HEK293 (cell line): ENCODE data around the gene SRSF4.

ENCODE experiments used
- CTCF ChIA-PET: fragments of 350-600 bp; formaldehyde crosslinking; extraction: SDS; loops from one replicate; lab custom pipeline; 2021; ENCODE audit warnings: antibody characterized with exemption; lab: Yijun Ruan, JAX
- POLR2A ChIA-PET: fragments of 300-600 bp; formaldehyde crosslinking; extraction: SDS; loops from one replicate; lab custom pipeline; 2020; ENCODE audit warnings: antibody characterized with exemption, inconsistent platforms; lab: Yijun Ruan, JAX
- H3K27ac ChIP-seq: fragments of 200-500 bp; sonication (Bioruptor generic); 2 replicates; pipeline ENCODE4 v1.5.1; 2014; ENCODE audit warnings: low read depth, low read length, control low read depth, inconsistent platforms; ENCODE audit errors: extremely low read depth
- H3K36me3 ChIP-seq, 2 experiments: fragments of 200-500 bp in 1 of 2; sonication (Bioruptor generic) in 1 of 2; 1 replicate in 1 of 2; 2 replicates in 1 of 2; pipeline ENCODE4 v1.5.1; 2014 to 2017; ENCODE audit warnings: inconsistent platforms in 2 of 2, low read length in 2 of 2; ENCODE audit not compliant: control insufficient read depth in 2 of 2, insufficient read depth in 1 of 2
- H3K4me1 ChIP-seq: fragments of 200-500 bp; sonication (Bioruptor generic); 2 replicates; pipeline ENCODE4 v1.5.1; 2014; ENCODE audit warnings: mild to moderate bottlenecking, low read length, inconsistent platforms; ENCODE audit not compliant: control insufficient read depth, insufficient read depth
- H3K4me3 ChIP-seq: 2 replicates; pipeline ENCODE4 v1.5.1; 2011; ENCODE audit warnings: low read depth, mild to moderate bottlenecking, control low read depth, low read length, moderate library complexity
- H3K9me3 ChIP-seq: fragments of 200-500 bp; sonication (Bioruptor generic); 2 replicates; pipeline ENCODE4 v1.5.1; 2014; ENCODE audit warnings: low read depth, low read length, inconsistent platforms; ENCODE audit not compliant: control insufficient read depth, insufficient read depth
- KLF1 ChIP-seq: fragments of 450-650 bp; formaldehyde crosslinking; IDR thresholded peaks from 2 replicates; pipeline ENCODE4 v1.5.1; 2016; ENCODE audit warnings: missing biosample characterization, missing genetic modification characterization
- PBX3 ChIP-seq: sonication (generic); formaldehyde crosslinking; IDR thresholded peaks from 2 replicates; pipeline ENCODE4 v1.8.1; 2022; ENCODE audit warnings: mild to moderate bottlenecking, moderate library complexity, missing genetic modification reagents
- PRDM6 ChIP-seq: fragments of 450-650 bp; formaldehyde crosslinking; IDR thresholded peaks from 2 replicates; pipeline ENCODE4 v1.5.1; 2017; ENCODE audit warnings: missing biosample characterization, missing genetic modification characterization
- RBAK ChIP-seq: fragments of 450-650 bp; formaldehyde crosslinking; IDR thresholded peaks from 2 replicates; pipeline ENCODE4 v1.5.1; 2016; ENCODE audit warnings: missing biosample characterization, missing genetic modification characterization
- SCRT1 ChIP-seq: fragments of 450-650 bp; formaldehyde crosslinking; IDR thresholded peaks from 2 replicates; pipeline ENCODE4 v1.5.1; 2016; ENCODE audit warnings: missing biosample characterization, missing genetic modification characterization, borderline replicate concordance
- SP3 ChIP-seq: fragments of 450-650 bp; formaldehyde crosslinking; IDR thresholded peaks from 2 replicates; pipeline ENCODE4 v1.5.1; 2016; ENCODE audit warnings: missing biosample characterization, missing genetic modification characterization
- ZFP41 ChIP-seq: fragments of 450-650 bp; formaldehyde crosslinking; IDR thresholded peaks from 2 replicates; pipeline ENCODE4 v1.5.1; 2016; ENCODE audit warnings: missing biosample characterization, missing genetic modification characterization, borderline replicate concordance
- ZNF132 ChIP-seq: fragments of 450-650 bp; formaldehyde crosslinking; IDR thresholded peaks from 2 replicates; pipeline ENCODE4 v1.5.1; 2017; ENCODE audit warnings: missing biosample characterization, missing genetic modification characterization, borderline replicate concordance
- ZNF138 ChIP-seq: fragments of 450-650 bp; formaldehyde crosslinking; IDR thresholded peaks from 2 replicates; pipeline ENCODE4 v1.5.1; 2016; ENCODE audit warnings: missing biosample characterization, missing genetic modification characterization, borderline replicate concordance
- ZNF146 ChIP-seq: fragments of 450-650 bp; formaldehyde crosslinking; IDR thresholded peaks from 2 replicates; pipeline ENCODE4 v1.5.1; 2016; ENCODE audit warnings: missing biosample characterization, missing genetic modification characterization
- ZNF16 ChIP-seq: fragments of 450-650 bp; formaldehyde crosslinking; IDR thresholded peaks from 2 replicates; pipeline ENCODE4 v1.5.1; 2016; ENCODE audit warnings: low read depth, missing biosample characterization, missing genetic modification characterization
- ZNF274 ChIP-seq, 2 experiments: fragments of 200-500 bp in 1 of 2; fragments of 450-650 bp in 1 of 2; sonication (Bioruptor generic) in 1 of 2; formaldehyde crosslinking in 1 of 2; IDR thresholded peaks; 2 replicates each; pipeline versions ENCODE4 v1.5.1 to v1.6.1; 2014 to 2016; ENCODE audit warnings: borderline replicate concordance in 1 of 2, inconsistent platforms in 1 of 2, low read length in 1 of 2, missing biosample characterization in 1 of 2, missing genetic modification characterization in 1 of 2
- ZNF335 ChIP-seq: fragments of 450-650 bp; formaldehyde crosslinking; conservative IDR thresholded peaks from 2 replicates; pipeline ENCODE4 v1.5.1; 2016; ENCODE audit warnings: missing biosample characterization, missing genetic modification characterization
- ZNF37A ChIP-seq: fragments of 450-650 bp; IDR thresholded peaks from 2 replicates; pipeline ENCODE4 v1.5.1; 2018; ENCODE audit warnings: missing biosample characterization, missing genetic modification characterization
- ZNF48 ChIP-seq: fragments of 450-650 bp; formaldehyde crosslinking; IDR thresholded peaks from 2 replicates; pipeline ENCODE4 v1.5.1; 2016; ENCODE audit warnings: missing biosample characterization, missing genetic modification characterization
- ZNF596 ChIP-seq: fragments of 450-650 bp; IDR thresholded peaks from 2 replicates; pipeline ENCODE4 v1.5.0; 2018; ENCODE audit warnings: missing biosample characterization, mild to moderate bottlenecking, missing genetic modification characterization, moderate library complexity
- ZNF747 ChIP-seq: fragments of 450-650 bp; formaldehyde crosslinking; IDR thresholded peaks from 2 replicates; pipeline ENCODE4 v1.5.1; 2016; ENCODE audit warnings: missing biosample characterization, missing genetic modification characterization
- TF ChIP-seq, protein P1 (sequence below): fragments of 450-650 bp; formaldehyde crosslinking; IDR thresholded peaks from 2 replicates; pipeline ENCODE4 v1.5.1; 2017; ENCODE audit warnings: missing biosample characterization, mild to moderate bottlenecking, missing genetic modification characterization, moderate library complexity
- TF ChIP-seq, protein P2 (sequence below): fragments of 450-650 bp; formaldehyde crosslinking; IDR thresholded peaks from 2 replicates; pipeline ENCODE4; 2016; ENCODE audit warnings: missing biosample characterization, missing genetic modification characterization
- TF ChIP-seq, protein P3 (sequence below): fragments of 450-650 bp; IDR thresholded peaks from 2 replicates; pipeline ENCODE4 v1.5.1; 2018; ENCODE audit warnings: missing biosample characterization, missing genetic modification characterization
- TF ChIP-seq, protein P4 (sequence below): fragments of 450-650 bp; formaldehyde crosslinking; conservative IDR thresholded peaks from 2 replicates; pipeline ENCODE4 v1.5.1; 2016; ENCODE audit warnings: low read depth, missing biosample characterization, missing genetic modification characterization

The SRSF4 gene

GRCh38 chr1:29172415-29172939 is 9.2 kb downstream of the SRSF4 start:
- peaks cover 7% of the 10 kb centered on the region for H3K4me1 ChIP-seq
- H3K36me3 ChIP-seq = peaks cover 3 to 42% of the 10 kb centered on the region in 2 experiments; a peak in 2 of 3 replicates
- POLR2A ChIA-PET = interaction anchor here (4.2 kb wide), 1 partner anchor 8 kb away, joined by 30 read pairs; the partner anchor contains the start of gene SRSF4
- CTCF ChIA-PET = interaction anchor here (0.7 kb wide), 1 partner anchor 295 kb away, joined by 3 read pairs; no protein-coding TSS in a partner anchor
- TF ChIP-seq KLF1 (0 out of 2 replicates have a peak, but pooled peaks have one; percentile 20), SP3 (tag by site-specific recombination) (no peak), ZNF146 (tag by site-specific recombination) (no peak), ZNF274 (IDR thresholded peaks at IDR 0.05; ENCODE audit: low read length) (no peak), ZNF274 (tag by site-specific recombination; IDR thresholded peaks at IDR 0.05; ENCODE audit: borderline replicate concordance) (no peak), ZNF48 (tag by site-specific recombination) (no peak), PRDM6 (tag by site-specific recombination) (peak; percentile 59)
- TF ChIP-seq, protein P1, sequence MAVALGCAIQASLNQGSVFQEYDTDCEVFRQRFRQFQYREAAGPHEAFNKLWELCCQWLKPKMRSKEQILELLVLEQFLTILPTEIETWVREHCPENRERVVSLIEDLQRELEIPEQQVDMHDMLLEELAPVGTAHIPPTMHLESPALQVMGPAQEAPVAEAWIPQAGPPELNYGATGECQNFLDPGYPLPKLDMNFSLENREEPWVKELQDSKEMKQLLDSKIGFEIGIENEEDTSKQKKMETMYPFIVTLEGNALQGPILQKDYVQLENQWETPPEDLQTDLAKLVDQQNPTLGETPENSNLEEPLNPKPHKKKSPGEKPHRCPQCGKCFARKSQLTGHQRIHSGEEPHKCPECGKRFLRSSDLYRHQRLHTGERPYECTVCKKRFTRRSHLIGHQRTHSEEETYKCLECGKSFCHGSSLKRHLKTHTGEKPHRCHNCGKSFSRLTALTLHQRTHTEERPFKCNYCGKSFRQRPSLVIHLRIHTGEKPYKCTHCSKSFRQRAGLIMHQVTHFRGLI (tag by site-specific recombination) = no peak
- H3K9me3 ChIP-seq = no peaks in the 10 kb centered on the region
- no peak overlapping the region for H3K4me3 ChIP-seq
- H3K27ac ChIP-seq = no peak overlapping the region

- CTCF ChIA-PET = interaction anchor here (0.8 to 1.4 kb wide), 4 partner anchors 26 to 290 kb away, joined by 3 to 5 read pairs (median 4); no protein-coding TSS in a partner anchor
- no peak overlapping the region for H3K4me3 ChIP-seq
- POLR2A ChIA-PET = interaction anchor here (1.1 to 4.2 kb wide), 2 partner anchors 9 to 523 kb away, joined by 3 to 30 read pairs; partner anchors contain the start of genes RNU11 and SRSF4
- peaks cover 3 to 49% of the 10 kb centered on the region in 2 experiments; a peak in 2 of 3 replicates for H3K36me3 ChIP-seq
- H3K9me3 ChIP-seq = no peaks in the 10 kb centered on the region
- peaks cover 7% of the 10 kb centered on the region for H3K4me1 ChIP-seq
- H3K27ac ChIP-seq = no peak overlapping the region
- TF ChIP-seq ZNF138 = no peak
- TF ChIP-seq RBAK (tag by site-specific recombination) = no peak
- TF ChIP-seq, protein P2, sequence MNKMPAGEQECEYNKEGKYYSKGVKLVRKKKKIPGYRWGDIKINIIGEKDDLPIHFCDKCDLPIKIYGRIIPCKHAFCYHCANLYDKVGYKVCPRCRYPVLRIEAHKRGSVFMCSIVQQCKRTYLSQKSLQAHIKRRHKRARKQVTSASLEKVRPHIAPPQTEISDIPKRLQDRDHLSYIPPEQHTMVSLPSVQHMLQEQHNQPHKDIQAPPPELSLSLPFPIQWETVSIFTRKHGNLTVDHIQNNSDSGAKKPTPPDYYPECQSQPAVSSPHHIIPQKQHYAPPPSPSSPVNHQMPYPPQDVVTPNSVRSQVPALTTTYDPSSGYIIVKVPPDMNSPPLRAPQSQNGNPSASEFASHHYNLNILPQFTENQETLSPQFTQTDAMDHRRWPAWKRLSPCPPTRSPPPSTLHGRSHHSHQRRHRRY (tag by site-specific recombination) = no peak
- TF ChIP-seq ZNF274 (IDR thresholded peaks at IDR 0.05; ENCODE audit: low read length) = no peak
- TF ChIP-seq ZNF274 (tag by site-specific recombination; IDR thresholded peaks at IDR 0.05; ENCODE audit: borderline replicate concordance) = no peak
- no peak for TF ChIP-seq ZNF16 (tag by site-specific recombination)
- TF ChIP-seq ZNF747 (tag by site-specific recombination) = no peak
- TF ChIP-seq ZNF596 = no peak
- TF ChIP-seq ZFP41 (tag by site-specific recombination) = no peak
- TF ChIP-seq, protein P3, sequence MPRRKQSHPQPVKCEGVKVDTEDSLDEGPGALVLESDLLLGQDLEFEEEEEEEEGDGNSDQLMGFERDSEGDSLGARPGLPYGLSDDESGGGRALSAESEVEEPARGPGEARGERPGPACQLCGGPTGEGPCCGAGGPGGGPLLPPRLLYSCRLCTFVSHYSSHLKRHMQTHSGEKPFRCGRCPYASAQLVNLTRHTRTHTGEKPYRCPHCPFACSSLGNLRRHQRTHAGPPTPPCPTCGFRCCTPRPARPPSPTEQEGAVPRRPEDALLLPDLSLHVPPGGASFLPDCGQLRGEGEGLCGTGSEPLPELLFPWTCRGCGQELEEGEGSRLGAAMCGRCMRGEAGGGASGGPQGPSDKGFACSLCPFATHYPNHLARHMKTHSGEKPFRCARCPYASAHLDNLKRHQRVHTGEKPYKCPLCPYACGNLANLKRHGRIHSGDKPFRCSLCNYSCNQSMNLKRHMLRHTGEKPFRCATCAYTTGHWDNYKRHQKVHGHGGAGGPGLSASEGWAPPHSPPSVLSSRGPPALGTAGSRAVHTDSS (tag by site-specific recombination) = no peak
- TF ChIP-seq ZNF132 (tag by site-specific recombination) = no peak
- TF ChIP-seq ZNF37A (tag by site-specific recombination) = no peak
- TF ChIP-seq ZNF335 (tag by site-specific recombination) = no peak
- TF ChIP-seq PBX3 (CRISPR knock-in tag) = no peak
- TF ChIP-seq SCRT1 (tag by site-specific recombination) = no peak
- TF ChIP-seq, protein P4, sequence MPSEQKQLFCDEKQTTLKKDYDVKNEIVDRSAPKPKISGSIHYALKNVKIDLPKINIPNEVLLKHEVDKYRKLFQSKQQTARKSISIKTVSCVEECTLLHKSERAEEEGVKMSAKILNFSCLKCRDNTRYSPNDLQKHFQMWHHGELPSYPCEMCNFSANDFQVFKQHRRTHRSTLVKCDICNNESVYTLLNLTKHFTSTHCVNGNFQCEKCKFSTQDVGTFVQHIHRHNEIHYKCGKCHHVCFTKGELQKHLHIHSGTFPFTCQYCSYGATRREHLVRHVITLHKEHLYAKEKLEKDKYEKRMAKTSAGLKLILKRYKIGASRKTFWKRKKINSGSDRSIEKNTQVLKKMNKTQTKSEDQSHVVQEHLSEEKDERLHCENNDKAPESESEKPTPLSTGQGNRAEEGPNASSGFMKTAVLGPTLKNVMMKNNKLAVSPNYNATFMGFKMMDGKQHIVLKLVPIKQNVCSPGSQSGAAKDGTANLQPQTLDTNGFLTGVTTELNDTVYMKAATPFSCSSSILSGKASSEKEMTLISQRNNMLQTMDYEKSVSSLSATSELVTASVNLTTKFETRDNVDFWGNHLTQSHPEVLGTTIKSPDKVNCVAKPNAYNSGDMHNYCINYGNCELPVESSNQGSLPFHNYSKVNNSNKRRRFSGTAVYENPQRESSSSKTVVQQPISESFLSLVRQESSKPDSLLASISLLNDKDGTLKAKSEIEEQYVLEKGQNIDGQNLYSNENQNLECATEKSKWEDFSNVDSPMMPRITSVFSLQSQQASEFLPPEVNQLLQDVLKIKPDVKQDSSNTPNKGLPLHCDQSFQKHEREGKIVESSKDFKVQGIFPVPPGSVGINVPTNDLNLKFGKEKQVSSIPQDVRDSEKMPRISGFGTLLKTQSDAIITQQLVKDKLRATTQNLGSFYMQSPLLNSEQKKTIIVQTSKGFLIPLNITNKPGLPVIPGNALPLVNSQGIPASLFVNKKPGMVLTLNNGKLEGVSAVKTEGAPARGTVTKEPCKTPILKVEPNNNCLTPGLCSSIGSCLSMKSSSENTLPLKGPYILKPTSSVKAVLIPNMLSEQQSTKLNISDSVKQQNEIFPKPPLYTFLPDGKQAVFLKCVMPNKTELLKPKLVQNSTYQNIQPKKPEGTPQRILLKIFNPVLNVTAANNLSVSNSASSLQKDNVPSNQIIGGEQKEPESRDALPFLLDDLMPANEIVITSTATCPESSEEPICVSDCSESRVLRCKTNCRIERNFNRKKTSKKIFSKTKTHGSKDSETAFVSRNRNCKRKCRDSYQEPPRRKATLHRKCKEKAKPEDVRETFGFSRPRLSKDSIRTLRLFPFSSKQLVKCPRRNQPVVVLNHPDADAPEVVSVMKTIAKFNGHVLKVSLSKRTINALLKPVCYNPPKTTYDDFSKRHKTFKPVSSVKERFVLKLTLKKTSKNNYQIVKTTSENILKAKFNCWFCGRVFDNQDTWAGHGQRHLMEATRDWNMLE (tag by site-specific recombination) = no peak
These were observed 10.2 kb downstream of the SRSF4 start for GRCh38 chr1:29171521-29171920.
